ENCODE results near the gene CCL23.

GRCh38 chr17:35973333-35974260 lies 44.2 kb downstream of the CCL23 start:
- no peak for TF ChIP-seq SUZ12 (IDR thresholded peaks at IDR 0.05; ENCODE audit: extremely low read depth, insufficient read depth, insufficient read length)
- TF ChIP-seq ZNF274 (IDR thresholded peaks at IDR 0.05; ENCODE audit: low read depth, low read length) = no peak

Data from NT2/D1 (cell line).